ENCODE results near the gene NCSTN.
"Not testable (repeated sequence)": the region's sequence is repeated elsewhere in the genome, so short reads cannot be mapped to it uniquely, and the experiment has no call there.

The NCSTN gene

DNA sequence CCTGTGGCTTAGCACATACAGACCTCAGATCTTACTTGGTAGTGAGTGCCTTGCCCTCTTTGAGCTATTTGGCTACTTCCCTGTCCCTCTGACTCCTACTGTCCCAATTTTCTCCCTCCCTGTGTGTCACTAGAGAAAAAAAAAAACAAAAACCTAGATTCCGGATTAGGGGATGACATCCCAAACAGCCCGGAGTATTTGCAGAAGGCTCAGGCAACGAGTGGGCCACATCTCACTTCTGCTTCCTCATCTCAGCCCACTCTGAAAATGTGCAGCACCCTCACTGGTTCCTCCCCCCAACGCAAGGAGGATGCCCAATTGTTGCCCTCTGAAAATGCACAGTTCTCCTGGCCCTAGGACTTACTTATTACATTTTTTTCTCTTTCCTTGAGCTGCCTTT, 28.6 kb downstream of the NCSTN start:
- DNase-seq: no peak

DNA sequence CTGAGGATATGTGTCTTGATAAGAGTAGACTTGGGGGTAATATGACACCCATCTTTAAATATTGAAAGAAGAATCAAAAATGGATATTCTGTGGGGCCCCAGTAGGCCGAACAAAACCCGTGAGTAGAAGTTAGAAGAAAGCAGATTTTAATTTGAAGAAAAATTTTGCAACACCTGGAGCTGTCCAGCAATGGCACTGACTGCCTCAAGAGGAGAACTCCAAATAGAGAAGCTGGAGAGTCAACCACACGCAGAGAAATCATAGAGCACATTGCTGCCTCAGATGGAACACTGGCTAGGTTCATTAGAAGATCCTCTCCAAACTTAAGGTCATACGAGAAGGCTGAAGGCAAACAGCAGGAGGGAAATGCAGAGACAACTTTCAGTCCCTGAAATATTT, 30.5 kb downstream of the NCSTN start:
- no peak for DNase-seq

DNA sequence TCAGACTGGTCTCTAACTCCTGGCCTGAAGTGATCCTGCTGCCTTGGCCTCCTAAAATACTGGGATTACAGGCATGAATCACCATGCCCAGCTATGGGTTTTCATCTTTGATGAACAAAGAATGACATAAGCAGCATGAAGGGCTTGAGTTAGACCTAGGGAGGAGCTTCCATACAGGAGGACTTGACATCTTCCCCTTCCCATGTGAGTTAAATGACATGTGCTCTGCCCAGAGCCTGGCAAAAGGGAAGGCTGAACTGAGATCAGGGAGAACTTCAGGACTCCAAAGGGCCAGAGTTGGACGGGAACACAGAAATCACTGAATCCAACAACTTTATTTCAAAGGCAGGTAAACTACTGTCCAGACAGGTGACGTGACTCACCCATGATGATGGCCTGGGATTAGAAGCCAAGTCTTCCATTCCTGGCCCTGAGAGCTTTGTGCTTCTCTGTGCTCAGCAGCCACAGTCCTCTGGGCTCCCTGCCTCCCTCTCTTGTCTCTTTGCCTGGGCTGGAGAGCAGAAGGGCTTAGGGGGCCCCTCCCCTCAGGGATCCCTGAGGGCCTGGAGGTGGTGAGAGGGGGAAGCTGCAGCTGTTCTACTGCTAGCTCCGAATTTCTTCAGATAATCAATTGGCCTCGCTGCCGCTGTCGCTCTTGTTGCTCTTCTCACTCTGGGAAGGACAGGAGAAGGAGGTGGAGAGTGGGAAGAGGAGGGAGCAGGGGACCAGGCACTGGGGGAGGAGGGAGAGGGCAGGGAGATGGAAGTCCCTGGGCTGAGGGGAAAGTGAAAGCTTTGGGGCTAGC, 31.3 kb downstream of the NCSTN start:
- no peak for DNase-seq

DNA sequence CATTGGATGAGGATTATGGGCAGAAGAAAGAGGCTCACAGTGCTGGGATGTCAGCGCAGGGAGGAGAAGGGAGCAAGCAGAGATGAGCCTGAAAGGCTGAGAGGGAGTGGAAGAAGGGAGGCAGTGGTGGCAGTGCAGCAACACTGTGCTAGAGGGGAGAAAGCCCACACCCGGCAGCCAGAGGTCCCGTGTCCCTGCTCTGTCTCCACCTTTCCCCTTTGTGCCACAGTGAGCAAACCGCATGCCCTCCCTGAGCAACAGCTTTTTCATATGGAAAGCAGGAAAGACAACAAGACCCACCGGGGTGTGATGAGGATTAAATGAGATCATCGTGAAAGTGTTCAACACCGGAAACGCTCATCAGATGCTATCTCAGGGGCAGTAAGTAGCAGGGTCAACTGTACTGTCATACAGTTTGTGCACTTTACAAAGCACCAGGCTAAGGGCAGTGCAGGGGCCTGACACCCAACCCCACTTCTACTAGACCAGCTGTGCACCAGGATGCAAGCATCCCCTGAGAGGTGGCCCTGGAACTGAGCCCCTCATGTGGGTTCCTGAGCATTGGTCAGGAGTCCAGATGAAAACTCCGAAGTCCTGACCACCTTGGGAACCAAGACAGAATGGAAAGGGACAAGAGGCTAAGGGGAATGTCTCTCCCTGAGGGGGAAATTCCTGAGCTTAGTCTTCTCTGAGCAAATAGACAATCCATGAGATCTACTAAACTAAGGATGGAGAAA, 32.8 kb downstream of the NCSTN start:
- DNase-seq: peak in 1 of 5 experiments; percentile 55

DNA sequence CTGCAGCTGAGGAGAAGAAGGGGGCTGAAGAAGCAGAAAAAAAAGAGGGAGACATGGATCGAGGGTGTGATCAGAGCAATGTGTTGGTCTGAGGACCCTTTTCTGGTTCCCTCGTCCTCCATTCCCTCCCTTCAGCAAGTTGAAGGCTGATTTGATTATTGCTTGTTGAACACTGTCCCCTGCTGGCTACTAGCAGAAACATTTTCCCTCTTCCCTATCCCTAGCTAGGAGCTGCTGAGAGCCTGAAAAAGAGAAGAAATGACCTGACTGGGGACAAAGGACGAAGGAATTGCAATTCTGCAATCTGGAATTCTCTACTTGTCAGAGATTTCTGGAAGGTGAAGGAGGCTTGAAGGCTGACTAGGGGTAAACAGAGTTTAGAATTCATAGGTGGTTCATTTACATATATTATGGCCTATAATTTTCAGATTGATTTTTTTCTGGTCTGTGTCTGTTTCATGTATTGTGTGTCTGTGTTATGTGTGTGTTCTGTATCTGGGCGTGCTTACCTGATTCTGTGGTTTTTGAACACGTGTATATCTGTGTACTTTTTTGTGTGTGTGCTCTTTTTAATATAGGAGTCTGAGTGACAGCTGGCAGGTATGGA, 33.4 kb downstream of the NCSTN start:
- peak in 2 of 5 experiments; percentile 17 to 72 for DNase-seq

DNA sequence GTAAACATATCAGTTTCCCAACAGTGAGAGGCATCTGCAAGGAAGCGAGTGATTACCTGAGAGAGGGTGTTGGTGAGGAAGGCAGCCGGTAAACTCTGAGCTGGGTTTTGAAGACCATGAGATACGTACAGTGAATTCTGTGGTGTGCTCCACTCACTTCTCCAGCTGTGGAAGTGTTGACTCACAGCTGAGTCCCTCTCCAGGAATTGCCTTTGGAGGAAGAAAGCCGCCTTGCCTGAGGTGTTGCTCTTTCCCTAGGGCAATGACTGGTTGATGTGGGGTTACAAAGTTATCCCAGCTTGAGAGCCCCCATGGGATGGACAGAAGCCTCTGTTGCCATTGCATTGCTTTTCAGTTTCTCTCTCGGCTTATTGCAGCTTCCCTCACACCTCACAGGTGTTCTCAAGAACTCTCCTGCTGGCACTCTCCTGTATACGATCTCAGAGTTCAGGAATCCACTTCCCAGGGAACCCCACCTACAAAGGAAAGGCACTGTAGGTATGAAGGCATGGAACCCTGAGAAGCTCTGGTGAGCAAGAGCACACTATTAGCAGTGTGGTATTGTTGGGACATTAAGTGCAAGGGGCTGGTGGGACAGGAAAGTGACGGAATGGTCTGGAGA, 34.5 kb downstream of the NCSTN start:
- DNase-seq: no peak

DNA sequence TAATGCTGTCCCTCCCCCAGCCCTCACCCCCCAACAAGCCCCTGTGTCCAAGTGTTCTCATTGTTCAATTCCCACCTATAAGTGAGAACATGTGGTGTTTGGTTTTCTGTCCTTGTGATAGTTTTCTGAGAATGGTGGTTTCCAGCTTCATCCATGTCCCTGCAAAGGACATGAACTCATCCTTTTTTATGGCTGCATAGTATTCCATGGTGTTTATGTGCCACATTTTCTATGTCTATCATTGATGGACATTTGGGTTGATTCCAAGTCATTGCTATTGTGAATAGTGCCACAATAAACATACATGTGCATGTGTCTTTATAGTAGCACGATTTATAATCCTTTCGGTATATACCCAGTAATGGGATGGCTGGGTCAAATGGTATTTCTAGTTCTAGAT, 41.6 kb downstream of the NCSTN start:
- DNase-seq: not testable (repeated sequence)

DNA sequence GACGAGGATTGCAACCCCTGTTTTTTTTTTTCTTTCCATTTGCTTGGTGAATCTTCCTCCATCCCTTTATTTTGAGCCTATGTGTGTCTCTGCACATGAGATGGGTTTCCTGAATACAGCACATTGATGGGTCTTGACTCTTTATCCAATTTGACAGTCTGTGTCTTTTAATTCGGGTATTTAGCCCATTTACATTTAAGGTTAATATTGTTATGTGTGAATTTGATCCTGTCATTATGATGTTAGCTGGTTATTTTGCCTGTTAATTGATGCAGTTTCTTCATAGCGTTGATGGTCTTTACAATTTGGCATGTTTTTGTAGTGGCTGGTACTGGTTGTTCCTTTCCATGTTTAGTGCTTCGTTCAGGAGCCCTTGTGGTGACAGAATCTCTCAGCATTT, 45.2 kb downstream of the NCSTN start:
- DNase-seq: not testable (repeated sequence)

DNA sequence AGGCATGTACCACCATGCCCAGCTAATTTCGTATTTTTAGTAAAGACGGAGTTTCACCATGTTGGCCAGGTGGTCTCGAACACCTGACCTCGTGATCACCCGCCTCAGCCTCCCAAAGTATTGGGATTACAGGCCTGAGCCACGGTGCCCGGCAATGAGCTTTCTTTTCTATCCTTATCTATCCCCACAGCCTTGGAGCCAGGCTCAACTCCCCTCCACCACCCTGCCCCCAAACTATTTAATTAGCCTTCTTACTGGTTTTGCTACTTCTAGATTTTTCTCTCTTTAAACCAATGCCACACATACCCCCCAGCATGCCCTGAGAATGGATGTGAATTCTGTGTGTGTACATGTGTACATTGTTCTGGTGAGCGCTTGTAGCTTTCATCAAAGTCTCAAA, 51.5 kb downstream of the NCSTN start:
- no peak for DNase-seq

DNA sequence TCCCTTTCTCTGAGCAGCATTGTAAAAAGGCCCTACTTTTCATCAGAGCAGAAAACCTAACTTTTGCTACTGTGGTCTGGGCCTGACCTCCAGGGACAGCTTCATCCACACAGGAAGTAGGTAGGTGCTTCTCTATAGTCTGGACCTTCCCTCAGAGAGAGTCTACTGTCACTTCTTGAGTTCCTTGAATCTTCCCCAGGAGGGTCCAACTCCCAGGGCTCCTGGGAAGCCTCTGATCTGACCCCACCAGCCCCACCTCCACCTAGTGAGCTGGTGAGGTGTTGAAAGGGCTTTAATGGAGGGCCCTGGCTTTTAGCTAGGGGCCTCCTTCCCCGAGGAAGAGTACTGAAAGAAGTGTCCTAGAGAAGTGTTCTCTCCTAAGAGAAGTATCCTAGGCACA, 54.5 kb downstream of the NCSTN start:
- no peak for DNase-seq

DNA sequence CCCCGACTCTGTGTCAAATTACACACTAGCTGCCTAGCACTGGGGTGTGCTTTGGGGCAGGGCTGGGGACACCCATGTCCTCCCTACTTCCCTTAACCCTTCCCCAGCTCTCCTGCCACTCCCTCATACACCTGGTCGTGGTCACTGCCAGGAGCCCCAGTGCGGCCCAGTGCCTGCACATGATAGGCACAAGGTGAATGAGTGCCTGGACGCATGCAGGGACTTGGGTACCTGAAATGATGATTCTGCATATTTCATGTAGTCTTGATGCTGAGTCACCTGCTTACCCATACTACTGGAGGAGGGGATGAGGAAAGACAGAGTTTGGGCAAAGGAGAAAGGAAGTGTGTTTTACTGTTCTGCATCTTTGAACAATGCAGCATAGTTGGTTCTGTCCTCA, 55.6 kb downstream of the NCSTN start:
- DNase-seq: no peak

DNA sequence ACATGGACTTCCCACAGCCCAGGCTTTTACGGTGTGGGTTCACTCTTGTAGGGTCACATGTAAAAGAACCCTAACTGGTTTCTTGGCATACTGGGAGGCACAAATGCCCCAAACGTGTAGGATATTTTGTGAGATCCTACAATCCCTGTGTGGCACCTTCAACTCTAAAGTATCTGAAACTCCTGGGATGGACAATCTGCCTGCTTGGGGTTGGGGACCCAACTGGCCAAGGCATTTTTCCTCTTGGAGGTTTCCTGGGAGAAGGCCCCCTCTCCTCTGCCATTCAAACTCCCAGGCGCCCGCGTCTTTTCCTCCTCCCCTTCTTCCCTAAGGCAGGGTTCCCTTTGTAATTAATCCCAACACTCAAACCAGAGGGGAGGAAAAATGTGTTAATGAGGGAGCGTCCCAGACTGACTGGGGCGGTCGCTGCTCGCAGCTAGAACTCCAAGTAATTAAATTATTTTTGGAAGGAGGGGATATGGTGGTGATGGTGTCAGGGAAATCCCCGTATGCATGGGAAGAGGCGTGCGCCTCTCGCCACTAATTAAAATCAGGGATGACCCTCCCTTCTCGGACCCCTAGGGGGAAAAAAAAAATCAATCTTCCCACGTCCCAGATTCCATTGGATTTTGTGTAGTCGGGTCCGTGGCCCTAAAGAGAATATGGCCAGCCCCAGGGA, 56.5 kb downstream of the NCSTN start:
- no peak for DNase-seq

DNA sequence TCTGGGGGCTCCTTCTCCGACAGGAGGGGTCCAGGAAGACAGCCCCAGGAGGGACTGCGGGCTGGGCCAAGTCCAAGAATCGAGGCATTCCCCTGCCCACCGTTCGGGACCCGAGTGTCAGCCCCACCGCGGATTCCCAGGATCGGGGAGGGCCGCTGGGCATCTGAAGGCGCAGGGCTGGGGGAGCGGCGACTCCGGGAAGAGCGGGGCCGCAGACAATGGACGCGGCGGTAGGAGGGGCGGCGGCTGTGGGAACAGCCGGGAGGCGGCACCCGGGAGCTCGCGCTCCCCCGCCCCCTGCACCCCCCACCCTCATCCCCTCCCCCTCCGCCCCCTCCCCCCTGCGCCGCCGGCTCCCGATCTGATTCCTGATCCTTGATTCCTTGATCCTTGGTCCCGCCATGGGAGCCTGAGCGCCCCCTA, 57.1 kb downstream of the NCSTN start, which contains the start of gene VANGL2:
Gene VANGL2 (plus strand): TSS at position 342 of the 423 bp plus-strand sequence. CDS start 15,274 bp downstream, outside the sequence.
- DNase-seq: peak in 2 of 5 experiments; percentile 18 to 55

DNA sequence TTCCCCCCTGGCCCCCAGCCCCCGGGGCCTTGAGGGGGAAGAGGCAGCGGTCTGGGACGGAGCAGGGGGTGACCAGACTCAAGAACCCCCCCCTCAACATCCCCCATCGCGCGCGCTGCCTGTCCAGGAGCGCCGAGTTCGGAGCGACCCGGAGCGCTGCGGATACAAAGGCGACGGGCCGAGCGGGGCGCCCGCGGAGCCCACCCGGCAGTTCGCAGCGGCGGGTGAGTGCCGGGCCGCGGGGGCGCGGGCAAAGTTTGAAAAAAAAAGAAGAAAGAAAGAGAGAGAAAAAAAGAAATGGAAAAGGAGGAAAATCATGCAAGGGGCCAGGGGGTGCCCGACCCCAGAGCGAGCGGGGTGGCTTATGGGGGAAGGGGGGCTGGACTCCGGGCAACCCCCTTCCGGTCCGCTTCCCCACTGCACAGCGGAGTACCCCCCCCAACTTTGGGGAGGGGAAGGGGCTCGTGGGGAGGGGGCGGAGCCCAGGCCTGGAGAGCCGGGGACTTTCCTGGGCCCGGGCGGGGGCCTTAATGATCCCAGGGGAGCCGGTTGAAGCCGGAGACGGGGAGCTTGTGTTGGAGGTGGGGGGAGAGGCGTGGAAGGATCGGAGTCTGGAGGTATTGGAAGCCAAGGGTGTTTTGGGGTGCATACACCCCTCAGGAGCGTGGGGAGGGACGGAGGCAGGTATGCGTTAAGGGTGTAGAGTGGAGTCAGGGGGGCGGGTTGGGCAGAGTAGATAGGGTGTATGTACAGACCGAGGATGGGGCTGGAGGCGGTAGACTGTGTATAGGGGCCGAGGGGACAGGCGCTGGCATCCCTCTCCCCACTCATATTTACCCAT, 57.7 kb downstream of the NCSTN start:
- DNase-seq: no peak

DNA sequence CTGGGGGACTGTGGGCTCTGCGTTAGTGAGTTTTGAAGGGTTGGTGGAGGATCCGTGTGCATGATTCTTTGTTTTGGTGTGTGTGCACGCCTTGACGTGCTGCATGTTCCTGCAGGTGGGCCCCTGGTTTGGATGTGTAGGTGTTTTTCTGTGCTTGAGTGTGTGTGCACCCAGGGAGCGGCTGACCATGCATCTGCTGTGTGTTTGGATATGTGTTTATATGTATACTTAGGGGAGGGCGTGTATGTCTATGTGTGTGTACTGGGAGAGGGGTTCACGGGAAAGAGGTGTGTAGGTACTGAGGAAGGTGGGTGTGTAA, 58.3 kb downstream of the NCSTN start:
- no peak for DNase-seq

DNA sequence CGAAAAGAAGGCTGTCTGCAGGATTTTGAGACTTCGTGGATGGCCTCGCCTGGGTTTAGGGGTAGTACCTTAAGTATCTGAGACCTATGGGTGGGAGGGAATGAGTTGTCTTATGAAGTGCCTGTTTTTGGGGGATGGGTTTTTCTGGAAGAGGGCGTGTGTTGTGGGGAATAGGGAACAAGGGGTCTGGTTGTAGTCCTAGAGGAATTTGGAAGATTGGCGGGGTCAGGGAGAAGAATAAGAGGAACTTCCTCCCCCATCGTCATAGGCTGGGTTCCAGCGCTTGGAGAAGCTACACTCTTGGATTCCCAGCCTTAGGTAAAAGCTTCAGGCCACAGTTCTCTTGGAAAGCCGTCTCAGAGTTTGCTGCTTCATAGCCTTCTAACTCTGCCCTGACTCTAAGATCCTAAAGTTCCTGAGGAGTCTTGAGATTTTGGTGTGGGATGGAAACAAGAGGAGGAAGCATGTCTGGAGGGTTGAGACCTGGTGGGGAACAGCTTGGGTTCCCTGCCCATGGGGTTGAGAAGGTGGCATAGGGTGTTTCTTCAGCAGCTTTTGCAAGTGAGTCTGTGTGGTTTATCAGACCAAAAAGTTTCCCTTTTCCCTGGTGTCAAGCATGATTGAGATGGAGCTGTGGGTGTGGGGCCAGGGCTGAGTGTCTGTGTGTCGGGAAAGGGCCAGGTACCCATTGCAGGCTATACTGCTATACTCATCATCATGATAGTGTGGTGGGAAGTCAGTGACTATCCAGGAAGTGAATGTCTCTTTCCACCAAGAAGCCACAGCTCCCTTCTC, 59.0 kb downstream of the NCSTN start:
- DNase-seq: no peak

DNA sequence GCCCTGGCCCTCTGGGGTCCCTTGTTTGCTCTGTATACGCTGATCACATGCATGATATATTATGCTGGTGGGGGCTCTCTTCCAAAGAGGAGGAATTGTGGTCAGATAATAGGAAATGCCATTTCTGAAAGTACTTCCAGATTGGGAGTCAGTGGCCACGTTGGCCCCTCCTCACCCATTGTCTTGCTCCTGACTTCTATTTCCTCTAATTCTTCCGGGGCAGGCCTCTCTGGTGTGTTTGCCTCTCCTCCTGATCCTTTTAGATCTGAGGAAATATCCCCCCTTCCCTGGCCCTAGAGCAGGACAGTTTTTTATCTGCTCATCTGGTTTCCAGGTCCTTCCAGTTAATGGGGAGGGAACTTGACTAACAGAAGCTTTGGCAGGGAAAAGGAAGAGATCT, 60.1 kb downstream of the NCSTN start:
- no peak for DNase-seq

DNA sequence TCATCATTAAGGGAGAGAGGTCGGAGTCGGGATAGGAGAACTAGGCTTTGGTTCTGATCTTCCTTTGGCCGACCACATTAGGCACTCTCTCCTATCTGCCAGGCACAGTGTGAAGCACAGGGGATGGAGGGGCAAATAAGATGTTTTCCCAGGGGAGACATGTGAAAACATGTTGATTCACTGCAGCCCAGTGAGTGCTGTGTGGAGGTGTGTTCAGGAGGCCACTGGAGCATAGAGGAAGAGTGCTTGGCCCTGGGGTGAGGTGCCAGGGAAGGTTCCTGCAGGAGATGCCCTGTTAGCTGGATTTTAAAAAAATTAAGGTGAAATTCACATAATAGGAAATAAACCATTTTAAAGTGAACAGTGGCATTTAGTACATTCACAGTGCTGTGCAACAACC, 60.9 kb downstream of the NCSTN start:
- no peak for DNase-seq

DNA sequence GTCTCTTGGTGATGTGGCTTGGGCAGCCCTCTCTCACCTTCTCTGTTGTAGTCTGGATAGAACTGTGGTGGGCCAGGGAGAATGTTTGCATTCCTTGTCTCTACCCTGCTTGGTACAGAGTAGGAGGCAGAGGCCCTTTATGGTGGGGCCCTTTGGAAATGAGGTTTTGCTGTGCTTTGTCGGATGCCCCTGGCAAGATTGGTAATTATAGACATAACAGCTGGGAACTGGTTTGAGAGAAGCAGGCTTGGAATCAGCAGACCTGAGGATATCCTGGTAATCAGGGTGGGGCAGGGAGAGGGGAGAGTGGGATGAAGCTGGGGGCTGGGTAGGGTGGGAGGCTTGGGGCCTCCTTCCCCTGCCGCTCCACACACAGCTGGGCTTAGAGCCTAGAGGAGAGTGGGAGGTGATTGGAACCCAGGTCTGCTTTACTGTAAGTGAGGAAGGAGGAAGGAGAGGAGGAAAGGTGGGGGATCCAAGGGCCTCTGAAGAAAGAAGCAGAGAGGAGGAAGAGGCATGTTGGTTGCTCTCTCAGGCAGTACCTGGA, 62.2 kb downstream of the NCSTN start:
- no peak for DNase-seq

DNA sequence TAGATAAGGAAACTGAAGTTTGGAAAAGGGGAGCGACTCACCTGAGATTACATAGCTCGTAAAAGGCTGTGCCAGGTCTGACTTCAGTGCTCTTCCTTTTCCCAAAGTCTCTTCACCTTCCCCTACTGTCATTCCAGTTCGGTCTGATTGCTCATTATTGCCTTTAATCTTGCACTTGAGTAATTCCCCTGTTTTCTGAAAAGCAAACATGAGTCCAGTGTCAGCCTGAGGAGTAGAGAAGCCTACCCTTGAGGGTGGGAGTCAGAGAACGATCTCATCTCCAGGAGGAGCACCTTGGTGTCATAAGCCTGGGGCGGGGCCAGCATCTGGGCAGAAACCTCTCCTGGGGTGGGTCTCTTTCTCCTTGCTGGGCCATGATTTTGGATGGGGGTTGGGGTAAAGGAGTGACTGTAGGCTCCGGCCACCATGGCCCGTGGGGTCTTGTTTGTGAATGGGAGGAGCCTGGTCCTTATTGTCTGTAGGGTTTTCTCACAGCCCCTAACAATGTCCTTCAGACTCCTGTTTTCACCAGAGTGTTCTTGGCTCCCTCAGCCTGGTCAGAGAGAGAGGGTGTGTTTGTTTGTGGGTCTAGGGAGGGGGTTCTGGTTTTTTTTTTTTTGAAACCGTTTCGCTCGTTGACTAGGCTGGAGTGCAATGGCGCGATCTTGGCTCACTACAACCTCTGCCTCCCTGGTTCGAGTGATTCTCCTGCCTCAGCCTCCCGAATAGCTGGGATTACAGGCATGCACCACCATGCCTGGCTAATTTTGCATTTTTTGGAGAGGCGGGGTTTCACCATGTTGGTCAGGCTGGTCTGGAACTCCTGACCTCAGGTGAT, 63.2 kb downstream of the NCSTN start:
- DNase-seq: no peak

Measured in T-helper 2 cell (primary cell).